ENCODE measurements around the gene MAML3. TPM values are rescaled to one million over a fixed set of nuclear protein-coding genes. Genes with fewer than 3 reads are reported as not detected.

The MAML3 gene
- total and polyA plus RNA-seq, 2 experiments from 2014 or later: 1.7 to 6.5 TPM

- no peak for TF ChIP-seq STAT1 (IDR thresholded peaks at IDR 0.05; ENCODE audit: unreplicated experiment)
- TF ChIP-seq REST (IDR thresholded peaks at IDR 0.05; ENCODE audit: unreplicated experiment): no peak
- no peak for TF ChIP-seq NANOG (IDR thresholded peaks at IDR 0.05; ENCODE audit: borderline replicate concordance)
- TF ChIP-seq EZH2 (IDR thresholded peaks at IDR 0.05; ENCODE audit: low read depth, unreplicated experiment): no peak
- TF ChIP-seq ZNF331 (CRISPR knock-in tag; IDR thresholded peaks at IDR 0.05; ENCODE audit: low read depth): no peak
- TF ChIP-seq POLR2AphosphoS5 (IDR thresholded peaks at IDR 0.05; ENCODE audit: low read depth): no peak
- no peak for TF ChIP-seq ZNF114 (CRISPR knock-in tag; IDR thresholded peaks at IDR 0.05)
- no peak for TF ChIP-seq EZH2phosphoT487 (IDR thresholded peaks at IDR 0.05; ENCODE audit: unreplicated experiment)
- no peak for TF ChIP-seq CTCF (conservative IDR thresholded peaks at IDR 0.05; ENCODE audit: low read depth in 2 of 2)
- TF ChIP-seq CREB1 (CRISPR knock-in tag; IDR thresholded peaks at IDR 0.05; ENCODE audit: low read depth): no peak
- no peak for TF ChIP-seq JUNB (IDR thresholded peaks at IDR 0.05; ENCODE audit: unreplicated experiment)
- no peak for TF ChIP-seq ETS1 (IDR thresholded peaks at IDR 0.05)
- no peak for TF ChIP-seq ZNF462 (CRISPR knock-in tag; IDR thresholded peaks at IDR 0.05)
- Histone ChIP-seq H2AFZ (no peak overlapping the region), H3K4me1 (ENCODE audit: insufficient read depth) (peaks cover 24% of the 10 kb centered on the region), H3F3A (replicated peaks; ENCODE audit: low read depth) (no peaks in the 10 kb centered on the region), H3K36me3 (ENCODE audit: insufficient read depth) (no peaks in the 10 kb centered on the region), H3K4me3 (no peak overlapping the region), H3K4me2 (no peak overlapping the region), H3K27me3 (ENCODE audit: insufficient read depth) (no peaks in the 10 kb centered on the region), H3K9me2 (ENCODE audit: insufficient read depth) (no peaks in the 10 kb centered on the region), H4K20me1 (replicated peaks; ENCODE audit: insufficient read depth) (no peaks in the 10 kb centered on the region), H3K27ac (ENCODE audit: low read depth) (no peak overlapping the region), H3K79me2 (replicated peaks; ENCODE audit: insufficient read depth) (no peaks in the 10 kb centered on the region)
- no peak overlapping the region for H3K4me3 Mint-ChIP-seq
- peaks cover 17% of the 10 kb centered on the region for H3K4me1 Mint-ChIP-seq
- no peaks in the 10 kb centered on the region for H3K36me3 Mint-ChIP-seq (ENCODE audit: low read depth)
- peaks cover 3% of the 10 kb centered on the region; the same call in 2 of the 3 replicates for H3K9me3 Mint-ChIP-seq
- DNase-seq (ENCODE audit: low spot score) (no peak), ATAC-seq (no peak)
- no peak overlapping the region for H3K27ac Mint-ChIP-seq
- H3K27me3 Mint-ChIP-seq (ENCODE audit: insufficient read depth, low read depth, poor library complexity): no peaks in the 10 kb centered on the region
These were observed 134.9 kb downstream of the MAML3 start for GRCh38 chr4:140018931-140019618.
